OCI-M1 (cell line): ENCODE results near the gene NSMCE1.
"Not testable (repeated sequence)": the region's sequence is repeated elsewhere in the genome, so short reads cannot be mapped to it uniquely, and the experiment has no call there.

Experiments
- DNase-seq: peaks from one replicate; lab custom pipeline; 2025; lab: John Stamatoyannopoulos, UW

Gene NSMCE1

DNA sequence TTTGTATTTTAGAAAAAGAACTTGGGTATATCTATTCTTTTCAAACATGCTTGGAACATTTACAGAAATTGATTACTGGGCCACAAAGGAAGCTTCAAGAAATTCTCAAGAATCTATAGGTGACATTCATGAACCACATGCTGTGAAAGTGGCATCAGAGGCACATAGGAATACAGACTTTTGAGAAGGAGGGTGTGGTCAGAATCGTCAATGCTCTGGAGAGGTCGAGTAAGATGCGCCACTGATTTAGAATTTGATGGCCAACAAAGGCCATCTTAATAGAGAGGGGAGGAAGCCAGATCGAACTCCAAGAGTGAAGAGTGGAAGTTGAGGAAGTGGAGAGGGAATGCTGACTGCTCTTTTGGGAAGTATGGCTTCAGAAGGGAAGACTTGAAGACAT, 3.5 kb upstream of the NSMCE1 start:
- DNase-seq: no peak

- no peak for DNase-seq
Observed at GRCh38 chr16:27270349-27270748, 1.8 kb upstream of the NSMCE1 start.

- no peak for DNase-seq
Observed at GRCh38 chr16:27269300-27270150, 953 bp upstream of the NSMCE1 start.

- no peak for DNase-seq
Observed at GRCh38 chr16:27267037-27267677, 1.4 kb downstream of the NSMCE1 start.

GRCh38 chr16:27265982-27266381, 2.6 kb downstream of the NSMCE1 start:
- DNase-seq: no peak

DNA sequence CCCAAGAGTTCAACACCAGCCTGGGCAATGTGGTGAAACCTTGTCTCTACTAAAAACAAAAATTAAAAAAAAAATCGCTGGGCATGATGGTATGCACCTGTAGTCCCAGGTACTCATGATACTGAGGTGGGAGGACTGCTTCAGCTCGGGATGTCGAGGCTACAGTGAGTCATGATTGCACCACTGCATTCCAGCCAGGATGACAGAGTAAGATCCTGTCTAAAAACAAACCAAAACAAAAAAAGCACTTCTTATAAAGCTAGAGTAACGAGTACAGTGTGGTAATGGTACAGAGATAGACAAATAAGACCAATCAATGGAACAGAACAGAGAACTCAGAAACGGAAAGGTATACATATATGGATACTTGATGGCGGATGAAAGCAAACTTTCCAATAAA, 4.4 kb downstream of the NSMCE1 start:
- DNase-seq: no peak

DNA sequence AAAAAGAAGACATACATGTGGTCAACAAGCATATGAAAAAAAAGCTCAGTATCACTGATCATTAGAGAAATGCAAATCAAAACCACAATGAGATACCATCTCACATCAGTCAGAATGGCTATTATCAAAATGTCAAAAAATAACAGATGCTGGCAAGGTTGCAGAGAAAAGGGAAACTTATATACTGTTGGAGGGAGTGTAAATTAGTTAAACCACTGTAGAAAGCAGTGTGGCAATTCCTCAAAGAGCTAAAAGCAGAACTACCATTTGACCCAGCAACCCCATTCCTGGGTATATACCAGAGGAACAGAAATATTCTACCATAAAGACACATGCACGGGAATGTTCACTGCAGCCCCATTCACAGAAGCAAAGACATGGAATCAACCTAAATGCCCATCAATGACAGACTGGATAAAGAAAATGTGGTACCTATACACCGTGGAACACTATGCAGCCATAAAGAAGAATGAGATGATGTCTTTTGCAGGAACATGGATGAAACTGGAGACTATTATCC, 5.6 kb downstream of the NSMCE1 start:
- DNase-seq: peak; percentile 14

- no peak for DNase-seq
Observed at GRCh38 chr16:27259710-27260109, 8.9 kb downstream of the NSMCE1 start.

GRCh38 chr16:27258241-27258734, 10.3 kb downstream of the NSMCE1 start:
- no peak for DNase-seq

DNA sequence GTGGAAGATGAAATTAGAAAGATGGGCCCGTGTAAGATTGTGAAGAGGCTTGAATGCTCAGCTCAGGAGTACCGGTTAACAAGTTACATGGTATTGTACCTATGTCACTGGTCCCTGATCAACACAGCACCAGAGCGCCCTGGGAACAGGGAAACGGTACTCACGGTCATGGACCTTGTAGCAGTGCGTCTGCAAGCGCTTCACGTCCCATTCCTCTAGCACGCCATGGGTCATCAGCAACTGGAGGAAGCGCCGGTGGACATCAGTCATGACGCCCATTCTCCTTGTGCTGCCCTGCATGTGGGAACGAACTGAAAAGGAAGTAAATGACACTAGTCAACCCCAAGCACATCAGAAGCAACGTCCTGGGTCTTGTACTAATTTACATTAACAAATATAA, 11.3 kb downstream of the NSMCE1 start:
- no peak for DNase-seq

GRCh38 chr16:27256861-27257260, 11.7 kb downstream of the NSMCE1 start:
- no peak for DNase-seq

DNA sequence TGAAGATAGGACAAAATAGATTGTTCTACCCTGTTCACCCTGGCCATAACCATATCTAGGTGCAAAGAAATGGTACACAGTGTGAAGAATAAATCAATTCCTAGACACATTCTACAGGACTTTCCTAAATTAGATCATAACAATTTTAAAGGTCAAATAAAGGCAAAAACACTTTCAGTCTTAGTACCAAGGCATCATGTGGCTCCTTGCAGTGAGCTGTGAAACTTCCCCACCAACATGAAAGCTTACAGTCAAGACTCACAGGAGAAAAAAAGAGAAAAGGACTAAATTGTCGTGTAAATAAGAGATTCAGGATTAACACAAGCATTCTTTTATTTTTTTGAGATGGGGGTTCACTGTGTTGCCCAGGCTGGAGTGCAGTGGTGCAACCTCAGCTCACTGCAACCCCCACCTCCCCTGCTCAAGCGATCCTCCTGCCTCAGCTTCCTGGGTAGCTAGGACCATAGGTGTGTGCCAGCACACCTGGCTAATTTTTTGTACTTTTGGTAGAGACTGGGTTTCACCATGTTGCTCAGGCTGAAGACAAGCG, 14.2 kb downstream of the NSMCE1 start:
- no peak for DNase-seq

GRCh38 chr16:27253526-27253930, 15.0 kb downstream of the NSMCE1 start:
- peak; percentile 40 for DNase-seq

- no peak for DNase-seq
Observed at GRCh38 chr16:27252206-27252585, 16.4 kb downstream of the NSMCE1 start.

- no peak for DNase-seq
Observed at GRCh38 chr16:27251541-27252205, 16.9 kb downstream of the NSMCE1 start.

GRCh38 chr16:27248886-27249285, 19.7 kb downstream of the NSMCE1 start:
- not testable (repeated sequence) for DNase-seq

DNA sequence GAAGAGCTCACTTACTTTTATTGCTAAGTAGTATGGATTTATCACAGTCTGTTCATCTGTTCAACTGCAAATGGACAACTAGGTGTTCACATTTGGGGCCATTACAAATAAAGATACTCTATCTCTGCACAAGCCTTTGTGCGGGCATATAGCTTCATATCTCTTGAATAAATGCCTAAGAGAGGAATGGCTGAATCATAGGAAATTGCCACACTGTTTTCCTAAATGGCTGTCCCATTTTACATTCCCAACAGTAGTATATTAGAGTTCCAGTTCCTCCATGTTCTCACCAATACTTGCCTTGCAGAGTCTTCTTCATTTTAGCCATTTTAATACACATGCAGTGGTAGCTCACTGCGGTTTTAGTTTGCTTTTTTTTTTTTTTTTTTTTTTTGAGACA, 20.5 kb downstream of the NSMCE1 start:
- no peak for DNase-seq

- peak; percentile 19 for DNase-seq
Observed at GRCh38 chr16:27247076-27247475, 21.5 kb downstream of the NSMCE1 start.

GRCh38 chr16:27246439-27246838, 22.1 kb downstream of the NSMCE1 start:
- DNase-seq: no peak

GRCh38 chr16:27245276-27246172, 23.0 kb downstream of the NSMCE1 start:
- DNase-seq: no peak

DNA sequence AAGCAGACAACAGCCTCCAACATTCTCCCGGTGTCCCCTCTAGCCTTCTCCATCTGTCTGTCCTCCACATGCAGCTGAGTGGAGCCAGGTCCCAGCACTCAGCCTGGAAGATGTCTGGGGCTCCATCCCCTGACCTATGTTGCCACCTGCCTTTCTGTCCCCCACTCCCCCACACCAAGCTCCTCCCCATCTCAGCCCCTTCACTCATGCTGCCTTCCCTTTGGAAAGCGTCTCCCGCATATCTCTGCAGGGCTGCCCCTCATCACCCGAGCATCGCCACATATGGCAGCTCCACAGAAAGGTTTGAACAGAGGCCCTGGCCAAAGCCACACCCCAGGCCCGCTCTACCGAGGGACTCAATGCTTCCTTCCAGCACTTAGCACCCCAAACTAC, 24.2 kb downstream of the NSMCE1 start:
- DNase-seq: no peak
